GM10248 (cell line): ENCODE measurements around the gene PGF.

Experiments used
- CTCF ChIA-PET: fragments of 300-600 bp; sonication (Branson Sonifier 250); formaldehyde crosslinking; extraction: SDS; loops from one replicate; lab custom pipeline; 2021; ENCODE audit warnings: antibody characterized with exemption; lab: Yijun Ruan, JAX
- POLR2A ChIA-PET: fragments of 350-650 bp; sonication (Branson Sonifier 250); formaldehyde crosslinking; extraction: SDS; loops from one replicate; lab custom pipeline; 2020; ENCODE audit warnings: antibody characterized with exemption; lab: Yijun Ruan, JAX
- DNase-seq: peaks from one replicate; pipeline ENCODE4 v3.0.0; 2012; ENCODE audit errors: extremely low spot score
- TF ChIP-seq, protein P1 (sequence below): IDR thresholded peaks from 2 replicates; pipeline ENCODE4 v1.5.1; 2012; ENCODE audit warnings: mild to moderate bottlenecking, low read depth; ENCODE audit errors: extremely low read depth, missing control alignments, control extremely low read depth

Gene PGF

DNA sequence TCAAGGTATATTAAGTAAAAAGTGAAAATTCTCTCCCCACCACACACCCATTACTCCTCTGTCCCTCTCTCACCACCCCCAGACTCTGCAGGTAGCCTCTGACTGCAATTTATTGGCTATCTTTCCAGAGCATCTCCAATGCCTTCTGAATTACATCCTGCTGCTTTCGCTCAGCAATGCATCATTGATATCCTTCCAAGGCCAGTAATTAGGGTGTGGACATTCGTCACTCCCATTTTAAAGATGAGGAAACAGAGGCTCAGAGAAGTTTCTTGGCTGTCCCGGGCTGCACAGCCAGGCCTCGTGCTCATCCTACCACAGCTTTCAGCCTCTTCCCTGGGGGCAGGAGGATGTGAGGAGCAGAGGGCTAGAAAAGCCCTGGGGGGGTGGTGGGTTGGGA lies 23.6 kb upstream of the PGF start:
- no peak for DNase-seq
- ChIA-PET POLR2A (interaction anchor here (0.5 kb wide), 1 partner anchor 252 kb away, joined by 3 read pairs; no protein-coding TSS in a partner anchor), CTCF (interaction anchor here (0.6 to 3.0 kb wide), 3 partner anchors 33 to 1130 kb away, joined by 3 to 16 read pairs (median 4); no protein-coding TSS in a partner anchor)
- TF ChIP-seq, protein P1, sequence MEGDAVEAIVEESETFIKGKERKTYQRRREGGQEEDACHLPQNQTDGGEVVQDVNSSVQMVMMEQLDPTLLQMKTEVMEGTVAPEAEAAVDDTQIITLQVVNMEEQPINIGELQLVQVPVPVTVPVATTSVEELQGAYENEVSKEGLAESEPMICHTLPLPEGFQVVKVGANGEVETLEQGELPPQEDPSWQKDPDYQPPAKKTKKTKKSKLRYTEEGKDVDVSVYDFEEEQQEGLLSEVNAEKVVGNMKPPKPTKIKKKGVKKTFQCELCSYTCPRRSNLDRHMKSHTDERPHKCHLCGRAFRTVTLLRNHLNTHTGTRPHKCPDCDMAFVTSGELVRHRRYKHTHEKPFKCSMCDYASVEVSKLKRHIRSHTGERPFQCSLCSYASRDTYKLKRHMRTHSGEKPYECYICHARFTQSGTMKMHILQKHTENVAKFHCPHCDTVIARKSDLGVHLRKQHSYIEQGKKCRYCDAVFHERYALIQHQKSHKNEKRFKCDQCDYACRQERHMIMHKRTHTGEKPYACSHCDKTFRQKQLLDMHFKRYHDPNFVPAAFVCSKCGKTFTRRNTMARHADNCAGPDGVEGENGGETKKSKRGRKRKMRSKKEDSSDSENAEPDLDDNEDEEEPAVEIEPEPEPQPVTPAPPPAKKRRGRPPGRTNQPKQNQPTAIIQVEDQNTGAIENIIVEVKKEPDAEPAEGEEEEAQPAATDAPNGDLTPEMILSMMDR: no peak

DNA sequence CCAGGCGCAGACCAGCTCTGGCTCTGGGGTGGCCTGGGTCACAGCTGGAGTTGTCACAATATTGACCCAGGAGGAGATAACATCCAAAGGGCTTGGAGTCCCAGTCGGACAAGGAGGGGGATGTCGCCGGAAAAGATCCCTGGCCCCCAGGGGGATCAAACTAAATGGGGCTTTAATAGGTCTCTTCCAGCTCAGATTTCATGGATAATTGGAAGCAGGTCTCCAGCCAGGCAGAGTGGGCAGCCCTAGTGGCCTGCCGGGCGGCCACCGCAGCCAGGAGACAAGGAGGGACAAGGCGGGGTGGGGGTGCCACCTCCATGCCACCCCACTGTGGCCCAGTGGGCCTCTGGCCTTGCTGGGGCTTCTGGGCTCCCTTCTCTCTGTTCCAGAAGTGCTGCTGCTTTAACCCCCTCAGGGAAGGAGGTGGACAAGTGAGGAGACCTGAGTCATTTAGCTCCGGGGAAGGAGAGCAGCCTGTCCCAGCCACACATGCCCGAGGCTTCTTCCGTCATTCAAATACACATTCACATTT lies 23.1 kb upstream of the PGF start:
- TF ChIP-seq, protein P1: no peak
- ChIA-PET CTCF (interaction anchor here (0.8 to 3.0 kb wide), 2 partner anchors 13 to 32 kb away, joined by 3 to 16 read pairs; no protein-coding TSS in a partner anchor), POLR2A (no interaction called here)
- DNase-seq: no peak

DNA sequence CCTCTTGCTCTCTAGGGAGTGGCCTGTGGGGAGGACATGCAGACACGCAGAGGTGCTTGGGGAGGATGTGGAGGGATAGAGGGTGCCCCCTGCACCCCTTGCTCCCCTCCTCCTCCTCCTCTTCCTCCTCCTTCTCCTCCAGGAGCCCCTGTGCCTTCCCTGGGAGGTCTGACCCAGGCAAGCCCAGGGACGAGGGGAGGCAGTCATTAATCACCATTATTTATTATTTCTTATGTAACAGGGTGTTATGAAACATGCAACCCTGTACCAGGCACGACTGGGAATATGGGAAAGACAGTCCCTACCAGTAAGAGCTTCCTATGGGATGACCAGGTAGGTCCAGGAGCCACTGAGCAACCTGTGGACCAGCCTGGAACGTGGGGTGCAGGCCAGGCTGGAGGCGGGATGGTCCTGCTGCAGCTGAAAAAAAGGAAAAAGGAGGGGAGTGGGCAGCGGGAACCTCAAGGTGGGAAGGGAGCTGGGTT lies 22.5 kb upstream of the PGF start:
- no peak for DNase-seq
- POLR2A ChIA-PET: no interaction called here
- CTCF ChIA-PET: interaction anchor here (0.8 kb wide), 1 partner anchor 13 kb away, joined by 3 read pairs; no protein-coding TSS in a partner anchor
- TF ChIP-seq, protein P1: no peak

DNA sequence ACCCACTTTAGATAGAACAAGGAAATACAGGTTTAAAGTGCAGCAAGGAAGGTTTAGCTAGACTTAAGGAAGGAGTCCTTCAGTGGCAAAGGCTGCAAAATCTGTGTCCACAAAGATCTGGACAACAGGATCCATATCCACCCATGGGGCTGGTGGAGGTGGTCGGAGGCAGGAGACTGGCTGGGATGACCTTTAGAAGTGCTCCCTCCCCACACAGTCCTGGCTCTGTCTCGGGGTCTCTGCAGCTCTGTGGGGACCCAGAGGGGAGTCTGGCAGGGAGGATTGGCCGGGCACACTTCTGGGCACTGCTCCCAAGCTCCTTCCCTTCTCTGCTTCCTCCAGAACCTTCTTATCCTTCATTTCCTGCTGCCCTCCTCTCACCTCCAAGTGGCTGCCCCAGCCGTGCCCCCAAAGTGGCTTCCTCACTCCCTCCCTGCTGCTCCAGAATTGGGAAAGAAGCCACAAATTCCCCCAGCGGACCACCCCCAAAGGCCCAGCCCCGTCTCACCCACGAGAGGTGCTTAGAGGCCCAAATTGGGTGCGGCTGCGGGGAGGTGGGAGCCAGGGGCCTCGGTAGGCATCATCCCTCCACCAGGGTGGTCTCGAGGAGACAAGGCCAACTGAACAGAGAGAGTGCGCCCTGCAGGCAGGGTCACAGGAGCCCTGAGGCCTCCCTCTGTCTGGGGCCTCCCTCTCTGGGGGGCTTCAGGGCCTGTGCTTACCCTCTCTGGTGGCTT lies 21.9 kb upstream of the PGF start:
- no peak for DNase-seq
- ChIA-PET CTCF (interaction anchor here (1.0 kb wide), 1 partner anchor 10 kb away, joined by 3 read pairs; no protein-coding TSS in a partner anchor), POLR2A (no interaction called here)
- TF ChIP-seq, protein P1: no peak

DNA sequence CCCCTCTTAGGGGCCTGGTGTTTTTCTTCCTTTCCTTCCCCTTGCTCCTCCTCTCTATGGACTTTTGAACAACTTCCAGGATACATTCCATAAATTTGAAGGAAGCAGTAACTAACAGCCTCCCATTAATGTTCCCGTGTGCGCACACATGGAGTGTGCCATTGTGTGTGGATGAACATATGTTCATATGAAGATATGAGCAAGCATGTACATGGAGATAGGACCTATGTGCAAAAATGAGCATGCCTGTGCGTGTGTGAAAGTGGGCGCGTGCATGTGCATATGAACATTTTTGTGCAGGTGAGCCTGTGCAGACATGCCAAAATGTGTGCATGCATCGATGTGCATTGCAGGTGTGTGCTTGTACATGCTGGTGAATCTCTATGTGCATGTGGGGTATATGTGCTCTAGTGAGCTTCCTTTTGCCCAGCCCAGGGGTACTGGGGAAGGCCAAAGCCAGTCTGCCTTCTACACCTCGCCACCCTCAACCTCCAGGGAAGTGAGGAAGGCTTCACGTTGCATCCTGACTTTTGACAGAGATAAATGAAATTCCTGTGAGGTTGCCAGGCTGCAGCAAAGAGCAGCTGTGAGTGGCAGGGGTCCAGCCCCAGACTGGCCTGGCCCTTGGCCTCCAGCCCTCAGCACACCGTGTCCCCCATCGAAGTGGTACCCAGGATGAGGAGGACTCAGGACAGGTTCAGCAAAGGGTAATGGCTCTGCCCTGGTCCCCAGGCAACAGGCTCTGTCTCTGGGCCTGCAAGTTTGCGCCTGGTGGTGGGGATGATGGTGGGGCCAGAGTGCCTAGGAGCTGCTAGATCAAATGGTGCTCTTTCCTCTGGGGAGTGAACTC lies 21.1 kb upstream of the PGF start:
- CTCF ChIA-PET: interaction anchor here (1.0 to 1.8 kb wide), 6 partner anchors 8 to 112 kb away, joined by 3 to 7 read pairs (median 4); no protein-coding TSS in a partner anchor
- TF ChIP-seq, protein P1: no peak
- POLR2A ChIA-PET: no interaction called here
- no peak for DNase-seq
